Loucy (cell line): ENCODE data around the gene RPL10.

ENCODE experiments used
- H2AFZ ChIP-seq: fragments of 200-600 bp; sonication (generic); 2 replicates; pipeline ENCODE4 v1.6.0; 2016; ENCODE audit warnings: antibody characterized with exemption, mild to moderate bottlenecking, low read length, moderate library complexity
- H3F3A ChIP-seq: fragments of 200-600 bp; 2 replicates; pipeline ENCODE4 v1.6.0; 2016; ENCODE audit warnings: antibody characterized with exemption, low read depth, mild to moderate bottlenecking
- H3K27me3 ChIP-seq: fragments of 200-600 bp; sonication (generic); 2 replicates; pipeline ENCODE4 v1.6.1; 2014; ENCODE audit warnings: low read length, mild to moderate bottlenecking; ENCODE audit not compliant: insufficient read depth, poor library complexity, severe bottlenecking
- H3K36me3 ChIP-seq: fragments of 200-600 bp; sonication (generic); 2 replicates; pipeline ENCODE4 v1.6.1; 2016; ENCODE audit warnings: low read length; ENCODE audit not compliant: insufficient read depth
- H3K4me1 ChIP-seq: fragments of 200-600 bp; sonication (generic); 2 replicates; pipeline ENCODE4 v1.5.1; 2014; ENCODE audit warnings: low read length, mild to moderate bottlenecking; ENCODE audit not compliant: insufficient read depth, poor library complexity, severe bottlenecking
- H3K4me2 ChIP-seq: fragments of 200-600 bp; sonication (generic); 2 replicates; pipeline ENCODE4 v1.6.0; 2014; ENCODE audit warnings: antibody characterized with exemption, low read length, low read depth, mild to moderate bottlenecking; ENCODE audit not compliant: poor library complexity, severe bottlenecking
- H3K4me3 ChIP-seq: fragments of 200-600 bp; sonication (generic); 2 replicates; pipeline ENCODE4 v1.5.1; 2014; ENCODE audit warnings: low read length, mild to moderate bottlenecking, mixed read lengths; ENCODE audit not compliant: poor library complexity, severe bottlenecking
- H3K79me2 ChIP-seq: fragments of 200-600 bp; sonication (generic); 2 replicates; pipeline ENCODE4 v1.6.1; 2014; ENCODE audit warnings: low read length; ENCODE audit not compliant: insufficient read depth
- H3K9ac ChIP-seq: fragments of 200-600 bp; sonication (generic); 2 replicates; pipeline ENCODE4 v1.6.0; 2014; ENCODE audit warnings: mild to moderate bottlenecking, low read depth, low read length, moderate library complexity; ENCODE audit not compliant: poor library complexity, severe bottlenecking
- H3K9me2 ChIP-seq: fragments of 200-600 bp; sonication (generic); replicated peaks from 2 replicates; pipeline ENCODE4 v1.6.1; 2016; ENCODE audit warnings: low read depth, low read length, mixed read lengths
- H3K9me3 ChIP-seq: fragments of 200-600 bp; sonication (generic); 2 replicates; pipeline ENCODE4 v1.6.1; 2014; ENCODE audit warnings: mild to moderate bottlenecking, antibody characterized with exemption, low read length, low read depth; ENCODE audit not compliant: insufficient read depth
- H4K20me1 ChIP-seq: fragments of 200-600 bp; sonication (generic); 2 replicates; pipeline ENCODE4 v1.6.0; 2014; ENCODE audit warnings: antibody characterized with exemption, low read length, mild to moderate bottlenecking; ENCODE audit not compliant: insufficient read depth, poor library complexity, severe bottlenecking
- CTCF ChIP-seq: fragments of 200-600 bp; sonication (generic); conservative IDR thresholded peaks from 2 replicates; pipeline ENCODE4 v1.5.1; 2014; ENCODE audit warnings: mild to moderate bottlenecking, antibody characterized with exemption, low read length
- EZH2phosphoT487 ChIP-seq: fragments of 200-600 bp; IDR thresholded peaks from 2 replicates; pipeline ENCODE4 v1.6.1; 2018; ENCODE audit warnings: antibody characterized with exemption, mild to moderate bottlenecking, moderate library complexity, borderline replicate concordance

Gene RPL10

GRCh38 chrX:154435171-154435733, 37.1 kb downstream of the RPL10 start:
- Histone ChIP-seq H3K9me3 (no peaks in the 10 kb centered on the region), H3F3A (no peaks in the 10 kb centered on the region), H3K9me2 (no peaks in the 10 kb centered on the region), H3K27me3 (no peaks in the 10 kb centered on the region), H3K79me2 (peaks cover 49% of the 10 kb centered on the region), H3K4me1 (peaks cover 9% of the 10 kb centered on the region), H3K4me2 (no peak overlapping the region), H3K9ac (no peak overlapping the region), H4K20me1 (no peaks in the 10 kb centered on the region), H3K4me3 (no peak overlapping the region), H2AFZ (no peak overlapping the region), H3K36me3 (no peaks in the 10 kb centered on the region; the same call in 1 of the 2 replicates)
- TF ChIP-seq EZH2phosphoT487 (no peak), CTCF (no peak)

- H3K36me3 ChIP-seq: no peaks in the 10 kb centered on the region; the same call in 1 of the 2 replicates
- H3K4me2 ChIP-seq: peak overlapping the region; percentile 53
These were observed 38.3 kb downstream of the RPL10 start for GRCh38 chrX:154436374-154436982.

GRCh38 chrX:154436983-154437752, 39.0 kb downstream of the RPL10 start, which contains the start of gene GDI1:
GDI1 (plus strand) TSS chrX:154437154; CDS start chrX:154437255, 101 bp downstream.
- H3K9me3 ChIP-seq: no peaks in the 10 kb centered on the region
- H3K36me3 ChIP-seq: no peaks in the 10 kb centered on the region; the same call in 1 of the 2 replicates
- H3K4me3 ChIP-seq: peak within 1 kb of the TSS; percentile 80
- H3K79me2 ChIP-seq: peaks cover 38% of the 10 kb centered on the region
- no peaks in the 10 kb centered on the region for H3F3A ChIP-seq
- H3K9me2 ChIP-seq: no peaks in the 10 kb centered on the region
- TF ChIP-seq EZH2phosphoT487: no peak
- TF ChIP-seq CTCF: no peak
- H3K9ac ChIP-seq: peak within 1 kb of the TSS; percentile 80
- H2AFZ ChIP-seq: peak within 1 kb of the TSS; percentile 27; the same call in 1 of the 2 replicates
- H4K20me1 ChIP-seq: no peaks in the 10 kb centered on the region
- H3K27me3 ChIP-seq: no peaks in the 10 kb centered on the region
- peaks cover 6% of the 10 kb centered on the region for H3K4me1 ChIP-seq
- peak within 1 kb of the TSS; percentile 87 for H3K4me2 ChIP-seq

More at GRCh38 chrX:154436374-154436982, 38.3 kb downstream of the RPL10 start:
- peak overlapping the region; percentile 80 for H3K4me3 ChIP-seq
- H3K9me2 ChIP-seq: no peaks in the 10 kb centered on the region
- H3K4me1 ChIP-seq: peaks cover 6% of the 10 kb centered on the region
- H3K79me2 ChIP-seq: peaks cover 42% of the 10 kb centered on the region
- no peak overlapping the region for H2AFZ ChIP-seq
- TF ChIP-seq CTCF (no peak), EZH2phosphoT487 (no peak)
- peak overlapping the region; percentile 80 for H3K9ac ChIP-seq
- no peaks in the 10 kb centered on the region for H3K9me3 ChIP-seq
- no peaks in the 10 kb centered on the region for H3K27me3 ChIP-seq
- no peaks in the 10 kb centered on the region for H4K20me1 ChIP-seq
- no peaks in the 10 kb centered on the region for H3F3A ChIP-seq
